ENCODE results near the gene AP2A2.

The AP2A2 gene

DNA sequence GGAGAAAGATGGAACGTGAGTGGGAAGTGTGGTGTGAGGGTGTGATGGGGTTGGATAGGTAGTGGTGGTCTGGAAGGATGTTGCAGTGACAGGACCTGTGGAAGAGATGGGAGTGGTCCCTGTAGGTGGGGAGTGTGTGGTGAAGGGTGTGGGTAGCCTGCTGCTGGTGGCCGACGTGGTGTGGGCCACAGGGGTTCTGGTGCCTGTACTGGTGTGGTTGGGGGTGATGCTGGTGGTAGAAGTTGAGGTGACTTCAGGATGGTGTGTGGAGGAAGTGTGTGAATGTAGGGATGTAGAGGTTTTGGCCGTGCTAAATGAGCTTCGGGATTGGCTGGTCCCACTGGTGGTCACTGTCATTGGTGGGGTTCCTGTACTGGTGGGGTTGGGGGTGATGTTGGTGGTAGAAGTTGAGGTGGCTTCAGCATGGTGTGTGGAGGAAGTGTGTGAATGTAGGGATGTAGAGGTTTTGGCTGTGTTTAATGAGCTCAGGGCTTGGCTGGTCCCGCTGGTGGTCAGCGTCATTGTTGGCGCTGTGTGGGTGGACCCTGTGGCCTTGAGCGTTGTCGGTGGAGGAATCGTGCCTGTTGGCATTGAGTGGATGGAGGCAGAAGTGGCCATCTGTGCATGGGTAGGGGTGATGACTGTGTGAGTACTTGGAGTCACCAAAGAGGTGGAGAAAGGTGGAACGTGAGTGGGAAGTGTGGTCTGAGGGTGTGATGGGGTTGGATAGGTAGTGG lies 91.8 kb downstream of the AP2A2 start:
- DNase-seq: no peak

DNA sequence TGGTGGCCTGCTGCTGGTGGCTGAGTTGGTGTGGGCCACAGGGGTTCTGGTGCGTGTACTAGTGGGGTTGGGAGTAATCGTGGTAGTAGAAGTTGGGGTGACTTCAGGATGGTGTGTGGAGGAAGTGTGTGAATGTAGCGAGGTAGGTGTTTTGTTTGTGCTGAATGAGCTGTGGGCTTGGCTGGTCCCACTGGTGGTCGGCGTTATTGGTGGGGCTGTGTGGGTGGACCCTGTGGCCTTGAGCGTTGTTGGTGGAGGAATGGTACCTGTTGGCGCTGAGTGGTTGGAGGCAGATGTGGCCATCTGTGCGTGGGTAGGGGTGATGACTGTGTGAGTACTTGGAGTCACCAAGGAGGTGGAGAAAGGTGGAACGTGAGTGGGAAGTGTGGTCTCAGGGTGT lies 92.4 kb downstream of the AP2A2 start:
- DNase-seq: no peak

DNA sequence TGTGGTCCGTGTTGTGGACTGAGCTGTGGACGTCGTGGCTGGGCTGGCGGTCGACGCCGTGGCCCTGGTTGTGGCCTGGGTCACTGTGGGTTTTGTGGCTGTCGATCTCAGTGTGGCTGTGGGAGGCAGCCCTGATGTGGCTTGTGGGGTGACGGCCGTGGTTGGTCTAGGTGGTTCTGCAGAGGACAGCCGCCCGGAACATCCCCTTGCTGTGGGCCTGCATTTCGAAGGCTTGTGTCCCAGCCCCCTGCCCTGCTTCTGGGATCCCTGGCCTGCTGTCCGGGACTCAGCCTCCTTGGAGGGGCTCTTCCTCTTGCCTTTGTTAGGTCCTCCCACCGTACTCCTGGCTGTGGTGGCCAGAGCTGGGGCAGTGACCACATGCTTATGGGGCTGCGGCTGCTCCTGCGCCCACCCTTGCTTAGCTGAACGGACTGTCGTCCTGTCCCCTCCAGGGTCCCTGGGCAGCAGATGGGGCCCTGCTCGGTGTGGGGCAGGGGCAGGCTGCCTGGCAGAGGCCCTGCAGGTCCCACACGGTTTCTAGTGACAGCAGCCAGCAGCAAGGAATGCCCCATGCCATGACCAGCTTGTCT lies 93.7 kb downstream of the AP2A2 start:
- no peak for DNase-seq

DNA sequence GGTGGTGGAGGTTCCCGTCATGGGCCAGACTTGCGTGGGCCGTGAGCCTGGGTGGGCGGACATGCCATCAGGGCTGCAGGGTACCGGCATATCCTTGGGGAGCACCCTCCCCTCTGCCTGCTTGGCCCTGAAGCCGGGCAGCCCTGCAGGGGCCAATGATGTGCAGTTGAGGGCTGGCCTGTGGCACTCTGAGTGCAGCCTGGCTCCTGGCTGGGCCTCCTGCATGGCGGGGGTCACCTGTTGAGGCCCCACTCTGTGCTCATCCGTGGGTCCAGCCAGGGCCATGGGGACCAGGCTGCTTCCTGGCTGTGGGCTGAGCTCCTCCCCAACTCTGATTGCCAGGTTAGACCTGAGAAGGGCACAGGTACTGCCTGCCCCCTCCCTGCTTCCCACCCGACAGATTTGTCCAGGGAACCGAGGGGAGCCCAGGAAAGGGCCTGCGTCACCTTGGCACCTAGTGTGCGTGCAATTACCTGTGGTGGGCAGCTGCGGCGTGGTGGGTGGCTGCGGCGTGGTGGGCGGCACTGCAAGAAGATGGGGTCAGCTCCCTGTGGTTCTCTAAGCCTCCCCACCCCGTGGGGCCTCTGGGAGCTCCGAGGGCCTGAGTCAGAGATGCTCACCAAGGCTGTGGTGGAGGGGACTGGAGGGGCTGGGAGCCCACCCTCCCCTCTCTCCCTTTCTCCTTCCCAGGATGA lies 94.7 kb downstream of the AP2A2 start:
- DNase-seq: no peak

DNA sequence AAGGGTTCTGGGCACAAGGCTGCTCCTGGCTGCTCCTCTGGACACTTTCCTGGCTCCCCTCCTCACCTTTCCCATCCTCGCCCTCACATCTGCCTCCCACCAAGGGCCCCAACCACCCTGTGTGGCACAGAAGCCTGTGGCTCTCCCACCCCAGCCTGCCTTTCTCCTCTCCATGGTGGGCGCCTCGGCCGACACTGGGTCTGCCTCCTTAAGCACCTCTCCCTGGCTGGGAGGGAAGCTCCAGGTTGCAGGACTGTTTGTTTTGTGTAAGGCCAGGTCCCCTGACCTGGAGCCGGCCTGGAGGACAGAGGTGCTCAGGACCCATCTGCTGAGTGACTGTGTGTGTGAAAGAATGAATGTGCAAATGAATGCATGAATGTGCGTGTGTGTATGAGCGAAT lies 96.7 kb downstream of the AP2A2 start:
- DNase-seq: no peak

DNA sequence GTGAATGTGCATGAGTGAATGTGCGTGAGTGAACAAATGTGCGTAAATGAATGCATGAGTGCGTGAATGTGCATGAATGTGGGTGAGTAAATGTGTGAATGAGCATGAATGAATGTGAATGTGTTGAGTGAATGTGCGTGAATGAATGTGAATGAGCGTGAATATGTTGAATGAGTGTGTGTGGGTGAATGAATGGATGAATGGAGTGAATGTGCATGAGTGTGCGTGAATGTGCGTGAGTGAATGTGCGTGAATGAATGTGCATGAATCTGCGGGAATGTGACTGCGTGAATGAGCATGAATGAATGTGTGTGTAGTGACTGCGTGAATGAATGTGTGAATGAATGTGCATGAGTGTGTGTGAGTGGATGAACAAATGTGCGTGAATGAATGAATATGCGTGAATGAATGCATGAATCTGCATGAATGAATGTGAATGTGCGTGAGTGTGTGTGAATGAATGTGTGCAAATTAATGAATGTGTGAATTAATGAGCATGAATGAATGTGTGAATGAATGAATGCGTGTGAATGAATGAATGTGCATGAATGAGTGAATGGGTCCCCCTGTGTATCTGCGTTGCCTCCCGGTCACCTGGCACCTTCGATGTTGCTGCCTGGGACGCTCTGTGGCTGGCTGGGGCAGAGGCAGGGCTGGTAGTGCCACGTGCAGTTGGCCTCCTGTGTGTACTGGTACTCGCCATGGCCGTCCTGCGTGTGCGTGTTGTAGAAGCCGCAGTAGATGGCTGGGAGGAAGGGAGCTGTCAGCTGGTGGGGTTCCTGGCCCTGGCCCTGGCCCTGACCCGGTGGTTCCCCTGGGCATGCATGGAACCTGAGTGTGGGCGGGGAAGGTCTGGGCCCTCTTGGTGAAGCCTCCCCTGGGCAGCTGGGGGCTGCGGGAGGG lies 97.5 kb downstream of the AP2A2 start:
- DNase-seq: no peak

DNA sequence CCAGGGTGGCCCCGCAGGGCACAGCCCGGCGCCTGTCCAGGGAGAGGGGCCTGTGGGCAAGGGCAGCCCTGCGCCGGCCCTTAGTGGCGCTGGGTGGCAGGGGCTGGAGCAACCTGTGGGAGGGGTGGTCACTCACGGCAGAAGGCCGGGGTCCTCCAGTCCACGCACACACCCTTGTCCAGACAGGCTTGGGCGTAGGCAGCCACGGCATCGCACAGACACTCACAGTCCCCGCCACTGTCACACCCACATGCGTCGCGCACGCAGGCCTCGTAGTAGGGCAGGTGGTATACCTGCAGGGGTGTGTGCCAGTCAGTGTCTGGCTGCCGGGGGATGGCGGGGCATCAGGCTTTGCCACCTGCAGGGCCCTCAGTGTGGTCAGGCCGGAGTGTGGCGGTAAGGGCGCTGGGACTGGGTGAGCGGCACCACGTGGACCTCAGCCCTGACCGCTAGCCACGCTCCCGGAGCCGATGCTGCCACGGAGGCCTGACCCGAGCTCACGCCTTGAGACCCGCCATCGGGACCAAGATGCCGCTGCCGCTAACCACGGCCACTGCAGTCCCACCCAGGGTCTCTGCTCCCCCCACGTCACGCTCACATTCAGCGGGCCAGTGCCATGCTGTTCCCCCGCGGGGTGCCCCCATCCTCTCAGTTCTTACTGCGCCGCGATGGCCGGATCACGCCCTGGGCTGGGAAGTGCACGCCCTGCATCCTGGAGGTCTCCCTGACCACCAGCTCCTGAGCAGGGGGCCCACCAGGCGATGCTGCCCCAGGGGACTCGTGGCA lies 98.3 kb downstream of the AP2A2 start:
- DNase-seq: no peak

DNA sequence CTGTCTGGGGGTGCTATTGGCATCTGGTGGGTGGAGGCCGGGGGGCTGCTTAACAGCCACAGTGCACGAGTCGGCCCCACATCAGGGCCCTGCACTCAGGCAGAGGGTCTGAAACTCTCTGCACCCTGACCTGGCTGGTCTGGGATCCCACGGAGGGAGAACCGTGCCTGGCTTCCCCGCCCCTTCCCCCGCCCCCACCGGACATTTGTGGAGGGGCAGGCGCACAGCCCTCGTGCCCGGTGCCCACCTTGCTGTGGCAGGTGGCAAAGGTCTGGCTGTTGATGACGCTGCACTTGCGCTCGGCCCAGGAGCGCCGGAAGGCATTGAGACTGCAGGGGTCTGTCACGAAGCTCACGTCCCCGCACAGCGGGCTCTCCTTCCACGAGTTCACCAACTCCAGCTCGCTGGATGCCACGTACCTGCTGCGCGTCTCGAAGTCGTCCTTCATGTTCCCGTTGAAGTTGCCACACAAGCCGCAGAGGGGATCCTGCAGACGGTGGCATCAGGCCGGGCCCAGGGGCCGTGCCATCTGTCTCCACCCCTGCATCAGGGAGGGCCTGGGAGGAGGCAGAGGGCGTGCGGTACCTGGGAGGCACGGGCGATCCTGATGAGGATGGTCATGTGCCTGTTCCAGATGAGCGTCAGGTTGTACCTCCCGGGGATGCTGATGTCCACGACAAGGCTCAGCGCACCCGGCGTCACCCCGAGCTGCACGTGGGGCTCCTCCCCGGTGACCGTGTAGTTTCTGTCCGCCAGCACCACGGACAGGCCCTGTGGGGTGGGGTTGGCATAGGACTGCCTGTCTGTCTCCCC lies 99.1 kb downstream of the AP2A2 start:
- no peak for DNase-seq

DNA sequence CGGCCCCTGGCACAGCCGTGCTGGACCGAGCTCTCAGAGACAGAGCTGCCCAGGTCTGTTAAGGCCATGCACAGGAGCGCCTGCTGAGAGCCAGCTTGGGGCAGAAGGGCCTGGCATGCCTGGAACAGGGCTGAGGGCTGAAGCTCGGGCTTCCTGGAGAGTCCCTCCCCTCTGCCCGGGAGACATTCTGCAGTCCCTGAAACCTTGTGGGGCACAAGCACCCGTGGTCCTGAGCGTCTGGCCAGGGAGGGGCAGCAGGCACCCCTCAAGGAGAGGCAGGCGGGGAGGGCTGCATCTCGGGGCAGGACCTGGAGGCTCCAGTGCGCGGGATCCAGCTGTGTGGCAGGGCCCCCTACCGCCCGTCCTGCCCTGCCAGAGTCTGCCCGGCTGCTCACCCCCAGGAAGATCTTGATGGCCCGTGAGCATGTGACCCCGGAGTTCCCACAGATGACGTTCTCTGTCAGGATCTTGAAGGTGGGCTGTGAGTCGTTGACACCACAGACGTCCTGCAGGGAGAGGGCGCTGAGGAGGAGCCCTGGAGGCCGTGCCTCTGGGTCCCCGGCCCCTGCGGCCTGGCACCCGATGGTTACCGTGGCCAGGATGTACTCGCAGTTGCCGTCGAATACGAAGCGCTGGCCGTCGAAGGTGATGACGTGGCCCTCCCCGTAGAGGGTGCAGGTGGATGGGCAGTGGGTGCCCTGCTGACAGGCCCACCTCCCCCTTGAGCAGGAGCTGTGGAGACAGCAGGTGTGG lies 99.9 kb downstream of the AP2A2 start:
- no peak for DNase-seq

DNA sequence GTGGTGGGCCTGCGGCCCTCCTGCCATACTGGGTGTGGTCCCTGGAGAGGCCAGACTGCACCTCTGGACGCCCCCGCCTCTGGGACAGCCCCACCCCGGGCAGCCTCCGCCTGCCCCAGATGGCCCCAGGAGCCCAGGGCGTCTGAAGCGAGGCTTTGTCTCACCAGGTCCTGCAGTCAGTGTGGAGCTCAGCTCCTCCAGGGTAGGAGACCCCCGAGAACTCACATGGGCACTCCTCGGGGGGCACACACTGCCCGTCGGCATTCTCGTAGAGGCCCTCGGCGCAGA lies 100.4 kb downstream of the AP2A2 start:
- no peak for DNase-seq

DNA sequence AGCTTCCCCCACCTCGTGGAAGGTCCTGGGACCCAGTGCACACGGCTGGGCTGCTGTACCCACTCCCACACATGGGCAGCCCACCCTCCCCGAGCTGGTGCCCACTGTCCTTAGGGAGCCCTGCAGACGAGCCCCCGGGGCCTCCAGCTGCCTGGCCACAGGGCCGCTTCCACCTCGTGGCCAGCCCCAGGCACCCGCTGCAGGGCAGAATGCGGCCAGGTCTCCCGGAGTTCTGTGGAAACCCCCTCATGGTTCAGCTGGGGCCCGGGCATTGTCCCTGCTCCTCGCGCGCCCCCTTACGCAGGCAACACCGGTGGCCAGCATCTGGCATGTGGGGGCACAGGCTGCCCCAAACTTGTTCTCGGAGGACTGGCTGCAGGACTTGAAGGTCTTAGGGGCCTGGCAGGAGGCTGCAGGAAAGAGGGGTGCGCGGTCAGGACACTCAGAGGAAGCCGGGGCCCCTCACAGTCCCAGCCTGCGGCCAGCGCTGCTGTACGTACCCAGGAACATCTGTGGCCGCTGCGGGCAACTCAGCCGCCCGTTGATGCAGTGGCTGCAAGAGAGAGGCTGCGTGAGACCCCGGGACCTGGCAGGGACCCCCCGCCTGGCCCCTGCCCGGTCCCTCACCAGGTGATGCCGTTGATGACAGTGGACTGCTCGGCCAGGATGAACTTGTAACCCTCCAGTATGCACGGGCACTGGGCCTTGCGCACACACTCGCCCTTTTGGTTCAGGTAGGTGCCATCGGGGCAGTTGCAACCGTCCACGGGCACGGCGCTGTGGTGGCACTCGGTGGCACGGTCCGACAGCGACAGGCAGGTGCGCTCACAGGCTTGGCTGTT lies 101.2 kb downstream of the AP2A2 start:
- DNase-seq: no peak

DNA sequence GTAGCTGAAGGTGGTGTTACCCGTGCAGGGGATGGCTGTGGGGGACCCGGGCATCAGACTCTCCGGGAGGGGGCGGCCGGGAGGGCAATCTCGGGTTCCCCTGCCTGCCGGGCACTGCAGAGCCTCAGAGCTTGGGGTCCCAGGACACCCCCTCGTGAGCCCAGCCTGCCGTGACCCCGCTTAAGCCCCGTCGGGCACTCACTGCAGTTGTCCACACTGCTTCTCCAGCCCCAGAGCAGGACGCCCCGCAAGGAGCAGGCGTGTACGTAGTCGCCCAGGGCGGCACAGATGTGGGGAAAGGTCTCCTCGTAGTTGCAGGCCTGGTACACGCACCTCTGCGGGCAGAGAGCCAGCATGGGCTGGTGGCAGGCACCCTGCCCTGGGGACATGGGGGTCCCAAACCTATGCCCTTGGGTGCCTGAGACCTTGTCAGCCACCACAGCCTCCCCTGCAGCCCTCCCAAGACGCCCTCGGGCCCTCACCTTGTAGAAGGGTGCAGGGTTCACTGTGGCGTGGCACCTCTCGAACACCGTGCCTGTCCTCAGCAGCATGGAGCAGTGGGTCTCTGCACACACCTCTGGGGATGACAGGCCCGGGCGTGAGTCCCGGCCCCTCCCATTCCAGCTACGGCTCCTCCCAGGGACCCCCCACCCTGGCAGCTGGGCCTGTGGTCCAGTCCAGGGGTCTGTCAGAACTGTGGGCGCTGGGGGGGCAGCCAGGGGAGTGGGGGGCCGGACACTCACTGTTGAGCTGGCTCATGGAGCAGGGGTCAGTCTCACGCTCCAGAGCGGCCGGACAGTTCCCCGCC lies 102.0 kb downstream of the AP2A2 start:
- no peak for DNase-seq

DNA sequence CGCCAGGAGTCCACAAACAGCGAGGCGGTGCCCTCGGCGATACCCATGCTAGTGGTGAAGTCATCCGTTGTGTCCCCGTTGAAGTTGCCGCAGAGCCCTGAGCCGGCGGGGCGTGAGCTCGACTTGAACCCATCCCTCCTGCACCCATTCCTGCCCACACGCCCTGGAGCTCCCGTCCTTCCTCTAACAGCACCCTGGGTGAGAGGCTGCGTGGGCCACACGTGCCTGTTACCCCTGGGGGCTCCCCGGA lies 102.5 kb downstream of the AP2A2 start:
- no peak for DNase-seq

DNA sequence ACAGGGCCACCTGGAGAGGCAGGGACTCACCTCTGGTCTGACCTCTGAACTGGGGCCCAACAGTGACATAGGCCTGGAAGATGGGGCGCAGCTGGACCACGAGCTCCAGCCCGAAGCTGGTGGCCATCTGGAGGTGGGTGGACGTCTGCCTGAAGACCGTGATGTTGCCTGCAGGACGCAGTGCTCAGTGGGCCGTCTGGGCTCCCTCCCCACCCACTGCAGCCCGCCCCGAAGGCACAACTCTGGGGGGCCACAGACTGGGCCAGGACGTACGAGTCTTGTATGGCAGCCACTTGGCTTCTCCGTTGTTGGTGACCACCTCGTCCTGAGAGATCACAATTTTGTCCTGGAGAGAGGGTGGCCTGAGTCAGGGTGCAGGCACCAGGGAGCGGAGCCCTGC lies 102.9 kb downstream of the AP2A2 start:
- no peak for DNase-seq

DNA sequence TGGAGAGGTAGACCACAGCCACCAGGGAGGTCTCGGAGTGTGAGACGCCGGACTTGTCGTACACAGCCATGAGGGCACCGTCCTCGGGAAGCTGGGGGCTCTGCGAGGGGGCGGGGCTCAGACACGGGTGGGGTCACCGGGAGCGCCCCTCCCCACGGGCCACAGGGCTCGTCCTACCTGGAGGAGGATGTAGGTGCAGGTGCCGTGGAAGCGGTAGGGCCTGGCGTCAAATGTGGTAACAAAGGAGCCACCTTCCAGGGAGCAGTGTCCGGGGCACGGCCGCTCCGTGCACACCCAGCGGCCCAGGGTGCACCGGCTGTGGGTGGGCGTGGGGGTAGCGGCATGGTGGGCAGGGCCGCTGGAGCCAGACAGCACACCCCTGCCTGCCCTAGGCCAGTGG lies 103.4 kb downstream of the AP2A2 start:
- no peak for DNase-seq

DNA sequence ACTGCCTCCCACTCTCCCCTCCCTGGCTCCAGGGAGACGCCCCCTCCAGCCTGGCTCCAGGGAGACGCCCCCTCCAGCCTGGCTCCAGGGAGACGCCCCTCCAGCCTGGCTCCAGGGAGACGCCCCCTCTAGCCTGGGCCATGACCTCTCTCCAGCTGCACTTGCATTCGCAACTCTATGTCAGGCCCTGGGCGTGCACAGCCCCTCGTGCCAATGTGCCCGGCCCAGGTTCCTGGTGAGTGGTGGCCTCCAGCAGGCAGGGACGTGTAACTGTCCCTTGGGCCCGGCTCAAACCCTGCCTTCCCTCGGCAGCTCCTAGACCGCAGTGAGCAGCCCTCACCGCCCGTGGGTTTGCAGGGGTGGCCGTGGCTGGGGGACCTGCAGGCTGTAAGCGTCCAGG lies 104.0 kb downstream of the AP2A2 start:
- no peak for DNase-seq

DNA sequence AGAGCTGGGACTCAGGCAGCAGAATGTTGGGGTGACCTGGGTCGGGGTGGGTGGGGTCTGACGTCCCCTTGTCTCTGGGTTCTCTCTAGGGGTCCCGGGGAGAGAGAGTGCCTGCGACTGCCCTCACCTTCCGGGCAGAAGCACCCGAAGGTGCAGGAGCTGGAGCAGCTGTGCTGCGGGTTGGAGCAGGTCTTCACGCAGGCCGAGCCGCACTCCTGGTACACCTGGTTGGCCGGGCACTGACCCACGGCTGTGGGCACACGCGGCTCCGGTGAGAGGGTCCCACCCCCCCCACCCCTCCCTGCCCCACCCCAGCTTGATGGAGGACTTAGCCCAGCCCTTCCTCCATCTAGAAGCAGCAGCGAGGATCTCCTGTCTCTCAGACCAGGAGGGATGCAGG lies 104.4 kb downstream of the AP2A2 start:
- DNase-seq: no peak

DNA sequence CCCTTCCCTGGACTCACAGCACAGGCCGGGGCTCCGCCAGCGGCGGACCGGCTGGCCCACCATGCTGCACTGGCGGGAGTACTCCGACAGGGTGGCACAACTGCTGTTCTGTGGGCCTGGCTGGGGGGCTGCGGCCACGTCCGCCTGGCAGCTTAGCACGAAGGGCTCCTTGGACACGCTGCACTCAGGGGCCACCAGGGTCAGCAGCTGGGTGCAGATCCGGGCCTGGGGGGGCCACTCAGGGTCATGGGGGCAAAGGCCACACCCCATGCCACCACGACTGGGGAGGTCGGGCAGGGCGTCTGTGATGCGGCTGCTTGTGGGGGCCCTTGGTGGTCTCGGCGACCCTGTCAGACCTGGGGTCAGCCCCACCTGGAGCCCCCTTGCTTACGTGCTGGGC lies 104.9 kb downstream of the AP2A2 start:
- DNase-seq: no peak

DNA sequence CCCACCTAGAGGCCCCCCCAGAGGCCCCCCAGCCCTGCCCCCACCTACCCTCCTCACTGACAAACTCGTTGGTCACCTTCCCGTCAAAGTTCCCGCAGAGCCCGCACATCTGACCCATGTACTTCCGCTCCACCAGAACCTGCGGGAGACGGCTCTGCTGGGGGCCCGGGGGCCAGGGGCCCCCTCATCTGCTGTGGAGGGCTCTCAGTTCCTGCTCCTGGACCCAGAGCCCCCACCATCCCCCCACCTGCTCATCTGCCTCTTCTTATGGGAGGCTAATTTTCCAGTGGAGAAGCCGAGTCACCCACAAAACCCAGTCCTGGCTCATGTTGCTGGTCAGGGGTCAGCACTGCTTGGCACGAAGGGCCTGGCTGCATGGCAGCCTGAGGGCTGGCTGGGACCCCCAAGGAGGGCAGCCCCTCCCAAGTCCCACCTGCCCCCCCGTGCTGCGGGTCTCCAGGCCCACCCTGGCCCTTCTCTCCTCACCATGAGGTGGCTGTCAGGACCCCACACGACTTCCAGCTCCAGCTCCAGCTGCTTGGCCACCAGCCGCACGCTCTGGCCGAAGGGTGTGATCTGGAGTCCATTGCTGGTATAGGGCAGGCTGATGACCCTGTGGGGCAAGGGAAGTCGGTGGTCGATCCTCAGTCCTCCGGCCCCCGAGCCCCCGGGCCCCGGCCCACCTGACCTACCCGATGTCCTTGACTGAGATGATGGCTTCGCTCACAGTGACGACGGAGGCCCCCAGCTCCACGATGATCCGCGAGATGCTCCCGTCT lies 105.6 kb downstream of the AP2A2 start:
- DNase-seq: no peak

Measured in amniotic stem cell (primary cell).